ENCODE data around the gene MICU1. TPM values are rescaled to one million over a fixed set of nuclear protein-coding genes. Genes with fewer than 3 reads are reported as not detected.
A peak's percentile ranks its signal among the peaks of the same experiment; 100 is the strongest.

MICU1 gene
- total RNA-seq, 2 experiments from 2014 or later, result 27.2 to 33.6 TPM

- no TSS peak for BruUV-seq (replicated peaks)
- Histone ChIP-seq H4K20me1 (ENCODE audit: insufficient read depth, low read length) (no peaks in the 10 kb centered on the region), H3K4me2 (ENCODE audit: low read length) (peak overlapping the region; percentile 83), H3K4me1 (ENCODE audit: insufficient read depth, low read length, poor library complexity, severe bottlenecking) (peaks cover 12% of the 10 kb centered on the region), H3K4me3 (ENCODE audit: low read depth, low read length, poor library complexity, severe bottlenecking) (peak overlapping the region; percentile 85), H3K9me2 (ENCODE audit: insufficient read depth, low read length) (no peaks in the 10 kb centered on the region), H2AFZ (ENCODE audit: low read length) (no peak overlapping the region), H3K9me3 (ENCODE audit: low read length) (no peaks in the 10 kb centered on the region), H3K79me2 (ENCODE audit: insufficient read depth, low read depth, low read length) (peaks cover 24% of the 10 kb centered on the region), H3K27ac (ENCODE audit: low read depth, low read length, poor library complexity, severe bottlenecking) (no peak overlapping the region), H3K36me3 (ENCODE audit: insufficient read depth, low read length) (peaks cover 15% of the 10 kb centered on the region; the same call in 1 of the 2 replicates)
- CTCF ChIA-PET (ENCODE audit: unreplicated experiment), result interaction anchor here (0.5 kb wide), 1 partner anchor 22 kb away, joined by 3 read pairs; no protein-coding TSS in a partner anchor
- TF ChIP-seq CTCF (conservative IDR thresholded peaks at IDR 0.05; ENCODE audit: low read length) (no peak), EZH2phosphoT487 (IDR thresholded peaks at IDR 0.05; ENCODE audit: borderline replicate concordance, low read depth, low read length) (no peak)
- intact Hi-C loops (cut with micrococcal nuclease; ENCODE audit: unreplicated experiment), result no loop called here
- DNase-seq (ENCODE audit: low spot score), result no peak
- POLR2A ChIA-PET, result no interaction called here
These were observed 272.6 kb downstream of the MICU1 start for GRCh38 chr10:72353028-72353964.

DNA sequence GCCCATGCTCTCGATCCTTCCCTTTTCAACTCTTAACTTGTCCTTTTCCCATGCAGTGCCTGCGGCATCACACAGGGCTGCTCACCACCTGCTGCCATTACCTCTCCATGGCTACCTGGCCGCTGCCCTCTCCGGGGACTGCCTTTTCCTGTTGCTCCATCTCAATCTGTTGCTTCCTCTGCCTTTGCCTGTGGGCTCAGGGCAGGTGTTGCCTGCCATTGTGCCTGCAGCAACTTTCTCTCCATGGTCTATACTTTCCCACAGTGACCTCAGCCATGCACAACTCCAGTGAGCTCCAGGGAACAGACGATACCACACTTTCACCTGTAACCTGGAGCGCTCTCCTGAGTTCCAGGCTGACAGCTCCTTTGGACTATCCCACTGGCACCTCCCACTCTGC is 274.4 kb downstream of the MICU1 start:
- H3K4me2 ChIP-seq (ENCODE audit: low read length), result no peak overlapping the region
- peaks cover 24% of the 10 kb centered on the region for H3K79me2 ChIP-seq (ENCODE audit: insufficient read depth, low read depth, low read length)
- H4K20me1 ChIP-seq (ENCODE audit: insufficient read depth, low read length), result no peaks in the 10 kb centered on the region
- H3K36me3 ChIP-seq (ENCODE audit: insufficient read depth, low read length), result peaks cover 17% of the 10 kb centered on the region
- intact Hi-C loops (cut with micrococcal nuclease; ENCODE audit: unreplicated experiment), result no loop called here
- ChIA-PET CTCF (ENCODE audit: unreplicated experiment) (no interaction called here), POLR2A (interaction anchor here (0.6 kb wide), 1 partner anchor 707 kb away, joined by 3 read pairs; no protein-coding TSS in a partner anchor)
- no TSS peak for BruUV-seq (replicated peaks)
- no peaks in the 10 kb centered on the region for H3K9me3 ChIP-seq (ENCODE audit: low read length)
- no peaks in the 10 kb centered on the region for H3K9me2 ChIP-seq (ENCODE audit: insufficient read depth, low read length)
- H3K4me3 ChIP-seq (ENCODE audit: low read depth, low read length, poor library complexity, severe bottlenecking), result no peak overlapping the region
- no peak overlapping the region for H2AFZ ChIP-seq (ENCODE audit: low read length)
- no peak for DNase-seq (ENCODE audit: low spot score)
- H3K27ac ChIP-seq (ENCODE audit: low read depth, low read length, poor library complexity, severe bottlenecking), result no peak overlapping the region
- TF ChIP-seq EZH2phosphoT487 (IDR thresholded peaks at IDR 0.05; ENCODE audit: borderline replicate concordance, low read depth, low read length) (no peak), CTCF (conservative IDR thresholded peaks at IDR 0.05; ENCODE audit: low read length) (no peak)
- peaks cover 12% of the 10 kb centered on the region for H3K4me1 ChIP-seq (ENCODE audit: insufficient read depth, low read length, poor library complexity, severe bottlenecking)

DNA sequence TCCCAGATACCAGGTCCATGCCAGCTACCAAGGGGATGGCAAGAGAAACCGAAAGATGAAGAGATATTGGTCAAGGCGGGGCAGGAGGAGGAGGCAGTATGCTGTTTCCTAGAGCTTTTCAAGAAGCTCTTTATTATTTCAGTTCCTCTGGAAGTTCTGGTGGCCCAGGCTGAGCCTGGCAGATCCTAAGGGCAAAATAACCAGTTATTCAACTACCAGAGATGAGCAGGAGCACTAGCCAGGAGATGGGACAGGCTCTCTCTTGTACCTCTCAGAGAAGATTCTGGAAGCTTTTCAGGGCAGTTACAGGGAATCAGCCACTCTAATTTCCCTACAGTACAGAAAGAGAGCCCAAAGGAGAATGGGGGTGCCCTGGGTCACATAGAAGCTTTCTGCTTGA is 276.4 kb downstream of the MICU1 start:
- Histone ChIP-seq H2AFZ (ENCODE audit: low read length) (no peak overlapping the region), H3K9me3 (ENCODE audit: low read length) (no peaks in the 10 kb centered on the region), H3K36me3 (ENCODE audit: insufficient read depth, low read length) (peaks cover 26% of the 10 kb centered on the region), H3K4me1 (ENCODE audit: insufficient read depth, low read length, poor library complexity, severe bottlenecking) (peaks cover 8% of the 10 kb centered on the region), H3K27ac (ENCODE audit: low read depth, low read length, poor library complexity, severe bottlenecking) (no peak overlapping the region), H3K79me2 (ENCODE audit: insufficient read depth, low read depth, low read length) (peaks cover 24% of the 10 kb centered on the region), H3K4me3 (ENCODE audit: low read depth, low read length, poor library complexity, severe bottlenecking) (no peak overlapping the region), H3K4me2 (ENCODE audit: low read length) (no peak overlapping the region), H4K20me1 (ENCODE audit: insufficient read depth, low read length) (no peaks in the 10 kb centered on the region), H3K9me2 (ENCODE audit: insufficient read depth, low read length) (no peaks in the 10 kb centered on the region)
- intact Hi-C loops (cut with micrococcal nuclease; ENCODE audit: unreplicated experiment), result no loop called here
- POLR2A ChIA-PET, result interaction anchor here (0.6 kb wide), 1 partner anchor 1280 kb away, joined by 4 read pairs; no protein-coding TSS in a partner anchor
- no TSS peak for BruUV-seq (replicated peaks)
- no peak for DNase-seq (ENCODE audit: low spot score)
- CTCF ChIA-PET (ENCODE audit: unreplicated experiment), result no interaction called here
- no peak for TF ChIP-seq EZH2phosphoT487 (IDR thresholded peaks at IDR 0.05; ENCODE audit: borderline replicate concordance, low read depth, low read length)
- no peak for TF ChIP-seq CTCF (conservative IDR thresholded peaks at IDR 0.05; ENCODE audit: low read length)

Data from OCI-LY7 (cell line).